ENCODE results near the gene RNF44.

RNF44 gene

GRCh38 chr5:176545388-176545736 is 8.2 kb upstream of the RNF44 start:
- TF ChIP-seq, protein P1, sequence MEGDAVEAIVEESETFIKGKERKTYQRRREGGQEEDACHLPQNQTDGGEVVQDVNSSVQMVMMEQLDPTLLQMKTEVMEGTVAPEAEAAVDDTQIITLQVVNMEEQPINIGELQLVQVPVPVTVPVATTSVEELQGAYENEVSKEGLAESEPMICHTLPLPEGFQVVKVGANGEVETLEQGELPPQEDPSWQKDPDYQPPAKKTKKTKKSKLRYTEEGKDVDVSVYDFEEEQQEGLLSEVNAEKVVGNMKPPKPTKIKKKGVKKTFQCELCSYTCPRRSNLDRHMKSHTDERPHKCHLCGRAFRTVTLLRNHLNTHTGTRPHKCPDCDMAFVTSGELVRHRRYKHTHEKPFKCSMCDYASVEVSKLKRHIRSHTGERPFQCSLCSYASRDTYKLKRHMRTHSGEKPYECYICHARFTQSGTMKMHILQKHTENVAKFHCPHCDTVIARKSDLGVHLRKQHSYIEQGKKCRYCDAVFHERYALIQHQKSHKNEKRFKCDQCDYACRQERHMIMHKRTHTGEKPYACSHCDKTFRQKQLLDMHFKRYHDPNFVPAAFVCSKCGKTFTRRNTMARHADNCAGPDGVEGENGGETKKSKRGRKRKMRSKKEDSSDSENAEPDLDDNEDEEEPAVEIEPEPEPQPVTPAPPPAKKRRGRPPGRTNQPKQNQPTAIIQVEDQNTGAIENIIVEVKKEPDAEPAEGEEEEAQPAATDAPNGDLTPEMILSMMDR (IDR thresholded peaks at IDR 0.05; ENCODE audit: insufficient read depth, low read length, missing control alignments), result no peak
- H3K4me3 ChIP-seq (ENCODE audit: low read depth, low read length), result no peak overlapping the region
- CTCF ChIA-PET, result no interaction called here
- no peak for DNase-seq (ENCODE audit: low read depth, low spot score)
- POLR2A ChIA-PET, result no interaction called here

- CTCF ChIA-PET, result interaction anchor here (0.9 to 4.1 kb wide), 10 partner anchors 11 to 308 kb away, joined by 3 to 15 read pairs (median 3); partner anchors contain the start of gene FAF2
- TF ChIP-seq, protein P1 (IDR thresholded peaks at IDR 0.05; ENCODE audit: insufficient read depth, low read length, missing control alignments), result no peak
- DNase-seq (ENCODE audit: low read depth, low spot score), result no peak
- POLR2A ChIA-PET, result no interaction called here
- H3K4me3 ChIP-seq (ENCODE audit: low read depth, low read length), result peak overlapping the region; percentile 59
Measured at GRCh38 chr5:176543428-176544182, 6.4 kb upstream of the RNF44 start.

DNA sequence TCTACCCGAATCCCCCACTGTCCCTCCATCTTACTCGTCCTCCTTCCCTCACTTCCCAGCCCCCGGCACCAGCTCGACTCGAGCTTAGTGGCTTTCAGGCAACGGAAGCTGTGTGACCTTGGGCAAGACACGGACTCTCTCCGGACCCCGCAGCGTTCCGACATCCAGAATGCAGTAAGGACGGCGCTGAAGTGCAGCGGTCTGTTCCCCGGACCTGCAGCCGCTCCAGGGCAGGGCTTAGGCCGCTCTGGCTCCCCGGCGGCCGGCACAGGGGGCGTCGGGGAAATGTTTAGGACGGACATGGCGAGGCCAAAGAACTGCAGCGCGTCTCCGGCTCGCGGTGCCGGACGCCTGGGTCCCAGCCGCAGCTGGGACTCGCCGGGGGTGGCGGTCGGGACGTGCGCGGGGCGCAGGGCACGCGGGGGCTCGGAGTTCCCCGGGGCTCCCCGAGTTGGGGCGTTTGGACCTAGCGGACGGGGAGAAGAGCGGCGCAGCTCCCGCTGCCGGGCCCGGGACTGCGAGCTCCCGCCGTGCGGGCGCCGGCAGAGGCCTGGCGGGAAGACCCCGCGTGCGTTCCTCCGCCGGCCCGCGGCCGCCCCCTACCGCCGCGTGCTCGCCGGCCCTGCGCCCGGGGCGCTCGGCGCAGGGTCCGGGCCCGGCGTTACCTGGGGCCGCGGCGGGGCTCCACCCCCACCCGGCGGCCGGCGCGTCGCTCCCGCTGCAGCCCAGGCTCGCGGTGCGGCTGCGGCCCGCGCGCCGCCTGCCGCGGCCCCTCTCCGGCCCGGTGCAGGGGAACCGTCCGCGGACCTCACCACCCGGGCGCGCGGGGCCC is 5.6 kb upstream of the RNF44 start:
- H3K4me3 ChIP-seq (ENCODE audit: low read depth, low read length), result peak overlapping the region; percentile 59
- POLR2A ChIA-PET, result no interaction called here
- TF ChIP-seq, protein P1 (IDR thresholded peaks at IDR 0.05; ENCODE audit: insufficient read depth, low read length, missing control alignments), result no peak
- CTCF ChIA-PET, result interaction anchor here (0.6 to 4.1 kb wide), 14 partner anchors 9 to 308 kb away, joined by 3 to 15 read pairs (median 3); partner anchors contain the start of gene FAF2
- no peak for DNase-seq (ENCODE audit: low read depth, low spot score)

GRCh38 chr5:176542135-176542595 is 5.0 kb upstream of the RNF44 start:
- TF ChIP-seq, protein P1 (IDR thresholded peaks at IDR 0.05; ENCODE audit: insufficient read depth, low read length, missing control alignments), result no peak
- ChIA-PET CTCF (interaction anchor here (0.6 to 4.1 kb wide), 9 partner anchors 8 to 307 kb away, joined by 3 to 15 read pairs (median 3); partner anchors contain the start of gene FAF2), POLR2A (no interaction called here)
- peak overlapping the region; percentile 59 for H3K4me3 ChIP-seq (ENCODE audit: low read depth, low read length)
- DNase-seq (ENCODE audit: low read depth, low spot score), result no peak

DNA sequence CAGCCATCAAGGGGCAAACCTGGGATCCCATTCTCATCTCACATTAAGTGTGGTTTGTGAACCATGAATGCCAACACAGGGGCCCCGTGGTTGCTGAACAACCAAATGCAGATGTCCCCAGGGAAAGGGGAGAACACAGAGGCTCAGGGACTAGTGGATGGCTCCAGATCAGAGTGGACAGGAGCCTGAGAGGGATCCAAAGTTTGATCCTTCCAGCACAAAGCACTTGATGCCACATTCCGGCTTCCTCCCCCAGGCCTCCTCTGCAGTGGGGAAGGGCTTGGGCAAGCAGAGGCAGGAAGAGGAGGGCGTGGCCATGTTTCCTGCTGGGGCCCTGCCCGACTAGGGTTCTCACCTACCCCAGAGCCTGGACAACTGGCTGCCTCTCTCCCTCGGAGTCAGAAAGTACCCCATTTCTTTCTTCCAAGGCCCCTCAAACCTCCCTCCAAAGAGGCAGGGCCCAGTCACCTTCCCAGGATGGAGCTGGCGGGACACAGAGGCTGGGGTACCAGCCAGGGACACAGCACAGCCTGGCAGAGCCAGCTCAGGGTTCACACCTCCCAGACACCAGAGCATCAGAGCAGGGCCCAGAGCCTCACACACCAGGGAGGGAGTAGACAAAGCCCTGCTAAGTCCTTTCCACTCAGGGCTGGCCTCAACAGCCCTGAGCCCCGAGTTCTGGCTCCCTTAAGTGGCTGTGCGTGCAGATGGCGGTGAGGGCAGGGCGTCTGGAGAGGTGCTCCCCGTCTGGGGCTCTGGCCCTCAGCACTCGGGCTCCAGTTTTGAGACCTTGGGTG is 4.3 kb upstream of the RNF44 start:
- TF ChIP-seq, protein P1 (IDR thresholded peaks at IDR 0.05; ENCODE audit: insufficient read depth, low read length, missing control alignments), result no peak
- POLR2A ChIA-PET, result no interaction called here
- DNase-seq (ENCODE audit: low read depth, low spot score), result no peak
- no peak overlapping the region for H3K4me3 ChIP-seq (ENCODE audit: low read depth, low read length)
- CTCF ChIA-PET, result interaction anchor here (1.3 to 4.1 kb wide), 3 partner anchors 32 to 124 kb away, joined by 3 to 15 read pairs (median 6); no protein-coding TSS in a partner anchor

Measured in AG04449 (cell line).